GM19452 (cell line): ENCODE results near the gene SGTA.
"Not testable (repeated sequence)": the region's sequence is repeated elsewhere in the genome, so short reads cannot be mapped to it uniquely, and the experiment has no call there.

Source experiments
- ATAC-seq: cut with Tn5 transposase; IDR thresholded peaks from one replicate; pipeline ENCODE4 v1.9.1; 2021; ENCODE audit not compliant: unreplicated experiment

The SGTA gene

GRCh38 chr19:2782936-2783780, at the start of gene SGTA:
Gene SGTA (minus strand): TSS chr19:2783273. CDS start chr19:2769068, 14,205 bp downstream.
- peak; percentile 69 for ATAC-seq

- no peak for ATAC-seq
Measured at GRCh38 chr19:2827840-2828489, 44.9 kb upstream of the SGTA start.

GRCh38 chr19:2827022-2827421, 43.9 kb upstream of the SGTA start:
- no peak for ATAC-seq

- ATAC-seq, result no peak
Measured at GRCh38 chr19:2824129-2824528, 41.1 kb upstream of the SGTA start.

- ATAC-seq, result no peak
Measured at GRCh38 chr19:2823646-2824045, 40.6 kb upstream of the SGTA start.

- no peak for ATAC-seq
Measured at GRCh38 chr19:2822846-2823245, 39.8 kb upstream of the SGTA start.

- ATAC-seq, result peak; percentile 36
Measured at GRCh38 chr19:2820112-2820702, 37.1 kb upstream of the SGTA start.

- ATAC-seq, result peak; percentile 90
Measured at GRCh38 chr19:2819540-2820111, 36.6 kb upstream of the SGTA start, which contains the start of gene ZNF554. Gene ZNF554 (plus strand): TSS chr19:2819868. CDS start chr19:2820072, 204 bp downstream.

- not testable (repeated sequence) for ATAC-seq
Measured at GRCh38 chr19:2817237-2817829, 34.3 kb upstream of the SGTA start.

GRCh38 chr19:2816641-2817040, 33.6 kb upstream of the SGTA start:
- ATAC-seq, result no peak

- no peak for ATAC-seq
Measured at GRCh38 chr19:2815923-2816322, 32.9 kb upstream of the SGTA start.

GRCh38 chr19:2815191-2815614, 32.1 kb upstream of the SGTA start:
- ATAC-seq, result no peak

- no peak for ATAC-seq
Measured at GRCh38 chr19:2814426-2814825, 31.4 kb upstream of the SGTA start.

GRCh38 chr19:2813235-2814160, 30.4 kb upstream of the SGTA start:
- ATAC-seq, result no peak

GRCh38 chr19:2812414-2813234, 29.6 kb upstream of the SGTA start:
- ATAC-seq, result no peak

- ATAC-seq, result no peak
Measured at GRCh38 chr19:2811735-2812413, 28.8 kb upstream of the SGTA start.

- no peak for ATAC-seq
Measured at GRCh38 chr19:2811221-2811722, 28.2 kb upstream of the SGTA start.
